SH-SY5Y (cell line): ENCODE measurements around the gene GGTLC1.

Experiments
- GATA2 ChIP-seq: IDR thresholded peaks from 2 replicates; pipeline ENCODE4 v1.6.1; 2011; ENCODE audit warnings: mild to moderate bottlenecking, low read depth, low read length
- GATA3 ChIP-seq: IDR thresholded peaks from 2 replicates; pipeline ENCODE4 v1.6.1; 2011; ENCODE audit warnings: low read depth, mild to moderate bottlenecking, low read length, moderate library complexity

DNA sequence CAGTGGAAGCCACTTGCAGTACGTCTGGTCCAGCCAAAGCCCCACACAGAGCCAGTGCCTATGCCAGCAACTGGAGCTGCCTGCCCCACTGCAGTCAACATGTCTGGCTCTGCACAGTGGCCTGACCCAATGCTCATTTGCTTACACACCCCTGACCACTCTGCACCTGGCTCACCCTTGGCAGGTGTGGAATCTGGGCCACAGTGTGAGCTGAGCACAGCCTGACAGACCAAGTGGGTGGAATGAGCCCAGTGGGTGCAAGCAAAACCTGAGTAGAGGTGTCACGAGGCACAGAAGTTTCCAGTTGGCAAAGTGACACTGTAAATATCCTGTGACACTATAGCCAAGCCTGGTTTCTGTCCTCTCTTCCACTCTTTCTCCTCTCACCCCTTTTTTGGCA, 49.5 kb downstream of the GGTLC1 start:
- TF ChIP-seq GATA2 = no peak
- no peak for TF ChIP-seq GATA3
